ENCODE measurements around the gene MSI2.

MSI2 gene

GRCh38 chr17:57589151-57590034, 333.1 kb downstream of the MSI2 start:
- no peak for DNase-seq

GRCh38 chr17:57593739-57594462, 337.6 kb downstream of the MSI2 start:
- DNase-seq, result no peak

GRCh38 chr17:57594767-57595166, 338.4 kb downstream of the MSI2 start:
- no peak for DNase-seq

- DNase-seq, result no peak
These were observed 339.1 kb downstream of the MSI2 start for GRCh38 chr17:57595426-57595825.

- no peak for DNase-seq
These were observed 339.8 kb downstream of the MSI2 start for GRCh38 chr17:57595947-57596695.

GRCh38 chr17:57597101-57597500, 340.8 kb downstream of the MSI2 start:
- no peak for DNase-seq

GRCh38 chr17:57597531-57598453, 341.5 kb downstream of the MSI2 start:
- no peak for DNase-seq

GRCh38 chr17:57599271-57600045, 343.1 kb downstream of the MSI2 start:
- DNase-seq, result no peak

- DNase-seq, result no peak
These were observed 343.8 kb downstream of the MSI2 start for GRCh38 chr17:57600074-57600473.

- DNase-seq, result no peak
These were observed 344.9 kb downstream of the MSI2 start for GRCh38 chr17:57601143-57601735.

- DNase-seq, result no peak
These were observed 346.6 kb downstream of the MSI2 start for GRCh38 chr17:57602896-57603295.

- no peak for DNase-seq
These were observed 347.2 kb downstream of the MSI2 start for GRCh38 chr17:57603546-57603945.

- DNase-seq, result peak; percentile 33
These were observed 347.7 kb downstream of the MSI2 start for GRCh38 chr17:57603978-57604377.

- peak; percentile 89 for DNase-seq
These were observed 348.7 kb downstream of the MSI2 start for GRCh38 chr17:57604771-57605674.

GRCh38 chr17:57605675-57606105, 349.4 kb downstream of the MSI2 start:
- no peak for DNase-seq

GRCh38 chr17:57606111-57606875, 350.0 kb downstream of the MSI2 start:
- no peak for DNase-seq

- peak; percentile 95 for DNase-seq
These were observed 351.3 kb downstream of the MSI2 start for GRCh38 chr17:57607553-57608120.

GRCh38 chr17:57608369-57609124, 352.2 kb downstream of the MSI2 start:
- DNase-seq, result no peak
